Stimulated activated naive B cell treated with anti-CD40 and anti-IgM and Interleukin-4, amounts not matched to agents 10 μg/mL and 1 μg/mL and 100 μg/mL, for 72 hours (primary cell): Measurements from ENCODE around the gene HOXA5.

Source experiments
- ATAC-seq, 2 donors: fragments of 150-1000 bp; cut with Tn5 transposase; replicated peaks; 2 replicates each; pipeline ENCODE4 v1.10.0; 2021; ENCODE audit warnings: moderate library complexity in 1 of 2
- DNase-seq: peaks from one replicate; pipeline ENCODE4 v3.0.0; 2021
- H3K27ac Mint-ChIP-seq: one replicate; pipeline ENCODE4 v1.8.0; 2022; ENCODE audit warnings: mild to moderate bottlenecking, mixed read lengths
- H3K27me3 Mint-ChIP-seq, 2 donors: one replicate each; pipeline ENCODE4 v1.8.0; 2022; ENCODE audit warnings: mixed read lengths in 2 of 2
- H3K36me3 Mint-ChIP-seq, 2 donors: one replicate each; pipeline ENCODE4 v1.8.0; 2022; ENCODE audit warnings: mixed read lengths in 2 of 2, mild to moderate bottlenecking in 1 of 2
- H3K4me1 Mint-ChIP-seq, 2 donors: one replicate each; pipeline ENCODE4 v1.8.0; 2022; ENCODE audit warnings: mixed read lengths in 2 of 2, mild to moderate bottlenecking in 1 of 2
- H3K4me3 Mint-ChIP-seq, 2 donors: one replicate each; pipeline ENCODE4 v1.8.0; 2022; ENCODE audit warnings: mild to moderate bottlenecking in 2 of 2, mixed read lengths in 2 of 2, moderate library complexity in 1 of 2
- H3K9me3 Mint-ChIP-seq, 2 donors: one replicate each; pipeline ENCODE4 v1.8.0; 2022; ENCODE audit warnings: mixed read lengths in 2 of 2, mild to moderate bottlenecking in 1 of 2

The HOXA5 gene

DNA sequence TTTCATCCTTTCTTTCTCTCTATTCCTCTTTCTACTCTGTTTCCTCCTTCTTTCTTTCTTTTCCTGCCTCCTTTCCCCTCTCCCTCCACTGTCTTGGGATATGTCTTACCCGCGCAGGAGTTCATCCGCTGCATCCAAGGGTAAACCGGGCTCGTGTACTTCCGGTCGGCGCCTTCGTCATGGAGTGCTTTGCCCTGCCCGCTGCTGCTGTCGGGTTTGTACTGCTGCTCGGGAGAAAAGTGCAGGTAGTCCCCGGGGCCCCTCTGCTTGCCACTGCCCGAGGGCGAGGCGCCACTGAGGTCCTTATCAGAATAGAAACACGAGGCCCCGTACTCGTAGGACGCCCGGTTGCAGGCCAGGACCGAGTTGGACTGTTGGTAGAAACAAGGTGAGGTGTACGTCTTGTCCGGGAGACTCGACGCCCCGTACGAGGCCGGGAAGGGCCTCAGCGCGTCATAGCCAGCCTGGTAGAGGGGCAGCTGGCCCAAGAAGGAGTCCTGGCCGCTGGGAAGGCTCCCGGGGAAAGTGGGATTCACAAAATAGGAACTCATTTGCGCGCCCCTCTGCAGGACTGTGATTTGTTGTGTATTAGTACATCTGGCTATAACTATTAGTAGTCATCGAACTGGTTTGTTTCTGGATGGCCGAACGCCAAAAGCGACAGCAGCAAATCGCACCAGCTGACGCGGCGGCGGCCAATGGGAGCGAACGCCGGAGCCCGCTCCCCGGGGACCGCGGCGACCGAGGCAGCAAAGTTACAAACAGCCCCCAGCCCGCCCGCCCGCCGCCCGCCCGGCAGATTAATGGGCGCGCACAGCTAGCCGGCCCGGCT lies 3.9 kb upstream of the HOXA5 start, which contains the start of gene HOXA6:
TSS of gene HOXA6 (minus strand) at position 576 of the 832 bp plus-strand sequence. CDS start at position 551, 25 bp downstream.
- ATAC-seq = no peak
- Mint-ChIP-seq H3K4me1 (peaks cover 40 to 49% of the 10 kb centered on the region in 2 donors), H3K36me3 (no peaks in the 10 kb centered on the region), H3K27ac (peak within 1 kb of the TSS; percentile 88), H3K9me3 (peaks cover 0 to 4% of the 10 kb centered on the region in 2 donors), H3K27me3 (peaks cover 61 to 88% of the 10 kb centered on the region in 2 donors), H3K4me3 (peak within 1 kb of the TSS; percentile 77 to 83)
- DNase-seq = no peak

DNA sequence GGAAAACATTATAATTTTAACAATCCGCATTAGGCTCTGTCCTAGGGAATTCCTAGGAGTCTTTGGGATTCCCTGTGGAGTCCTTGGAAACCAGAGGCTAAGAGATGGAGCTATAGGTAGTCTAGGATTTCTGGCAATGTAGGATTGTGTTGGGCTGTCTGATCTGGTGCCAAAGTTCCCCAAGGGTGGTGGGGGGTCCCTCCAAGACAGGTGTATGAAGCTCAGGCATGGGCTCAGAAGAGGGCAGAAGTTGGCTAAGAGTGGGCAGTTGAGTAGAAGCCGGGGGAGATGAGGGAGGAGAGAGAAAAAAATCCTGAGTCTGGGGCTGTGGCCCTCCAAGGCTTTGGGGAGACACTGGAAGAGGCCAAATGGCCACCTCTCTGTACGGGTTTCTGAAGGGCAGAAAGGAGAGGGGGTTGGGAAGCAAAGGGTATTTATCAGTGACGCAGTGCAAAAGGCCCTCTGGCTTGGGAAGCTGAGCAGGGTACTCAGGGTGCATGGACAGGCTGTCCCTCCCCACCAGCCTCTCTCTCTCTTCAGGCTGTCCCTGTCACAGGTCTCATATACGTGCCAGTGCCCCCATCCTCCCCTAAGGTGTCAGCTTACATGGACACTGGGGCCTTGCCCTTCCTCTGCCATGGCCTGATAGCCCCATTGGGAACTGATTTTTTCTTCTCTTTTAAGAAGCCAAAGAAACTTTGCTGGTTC lies 3.2 kb upstream of the HOXA5 start:
- Mint-ChIP-seq H3K36me3 (no peaks in the 10 kb centered on the region), H3K4me1 (peaks cover 33 to 43% of the 10 kb centered on the region in 2 donors), H3K9me3 (peaks cover 0 to 2% of the 10 kb centered on the region in 2 donors), H3K27me3 (peaks cover 60 to 88% of the 10 kb centered on the region in 2 donors), H3K27ac (peak overlapping the region; percentile 63), H3K4me3 (peak overlapping the region; percentile 27 to 37)
- ATAC-seq = no peak
- no peak for DNase-seq

DNA sequence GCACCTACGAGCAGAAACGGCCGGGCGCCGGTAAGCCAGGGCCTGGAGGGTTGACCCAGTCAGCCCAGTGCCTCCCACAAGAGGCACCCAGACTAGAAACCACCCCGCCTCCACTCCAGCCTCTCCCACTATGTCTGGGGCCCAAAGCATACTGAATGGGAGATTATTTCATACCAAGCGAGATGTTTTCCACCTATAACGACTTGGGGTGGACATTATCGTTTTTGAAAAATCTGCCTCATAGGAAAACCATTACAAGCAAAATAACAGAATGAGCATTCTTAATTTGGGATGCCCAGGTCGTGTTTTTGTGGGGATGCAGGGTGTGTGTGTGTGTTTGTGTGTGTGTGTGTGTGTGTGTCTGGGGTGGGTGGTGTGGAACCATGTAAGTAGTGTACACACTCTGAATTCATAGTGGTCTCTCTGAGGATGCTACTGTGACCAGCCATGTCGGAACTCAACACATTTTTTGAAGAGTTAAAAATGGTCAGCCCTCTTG lies 2.5 kb upstream of the HOXA5 start:
- no peak for ATAC-seq
- Mint-ChIP-seq H3K27ac (no peak overlapping the region), H3K27me3 (peaks cover 59 to 87% of the 10 kb centered on the region in 2 donors), H3K4me3 (no peak overlapping the region), H3K4me1 (peaks cover 27 to 36% of the 10 kb centered on the region in 2 donors), H3K36me3 (no peaks in the 10 kb centered on the region), H3K9me3 (peaks cover 0 to 1% of the 10 kb centered on the region in 2 donors)
- no peak for DNase-seq

DNA sequence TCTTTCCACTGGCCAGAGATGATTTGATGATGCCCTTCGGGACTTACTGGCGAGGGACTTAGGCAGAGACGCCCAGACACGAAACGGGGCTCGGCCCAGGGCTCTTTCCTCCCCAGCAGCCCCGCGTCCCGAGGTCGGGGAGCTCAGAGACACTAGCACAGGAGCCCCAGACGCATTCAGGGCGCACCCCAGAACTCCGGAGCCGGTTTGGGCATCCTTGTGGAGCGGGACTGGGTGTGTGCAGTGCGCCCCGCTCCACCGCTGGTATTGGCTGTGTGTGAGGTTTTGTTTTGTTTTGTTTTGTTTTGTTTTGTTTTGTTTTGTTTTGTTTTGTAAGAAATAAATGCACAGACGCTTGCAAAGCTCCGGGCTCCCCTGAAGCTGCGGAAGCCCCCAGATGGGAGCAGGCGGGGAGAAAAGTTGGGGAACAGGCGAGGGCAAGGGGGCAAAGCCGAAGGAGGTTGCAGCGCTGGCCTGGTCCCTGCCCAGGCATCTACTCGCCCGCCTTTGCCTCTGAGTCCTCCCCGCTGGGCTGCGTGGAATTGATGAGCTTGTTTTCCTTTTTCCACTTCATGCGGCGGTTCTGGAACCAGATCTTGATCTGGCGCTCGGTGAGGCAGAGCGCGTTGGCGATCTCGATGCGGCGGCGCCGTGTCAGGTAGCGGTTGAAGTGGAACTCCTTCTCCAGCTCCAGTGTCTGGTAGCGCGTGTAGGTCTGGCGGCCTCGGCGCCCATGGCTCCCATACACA lies 1.9 kb upstream of the HOXA5 start:
- H3K4me3 Mint-ChIP-seq = peak overlapping the region in 1 of 2 donors; percentile 30
- no peaks in the 10 kb centered on the region for H3K36me3 Mint-ChIP-seq
- DNase-seq (no peak), ATAC-seq (no peak)
- H3K9me3 Mint-ChIP-seq = peaks cover 0 to 1% of the 10 kb centered on the region in 2 donors
- H3K27me3 Mint-ChIP-seq = peaks cover 54 to 81% of the 10 kb centered on the region in 2 donors
- peaks cover 25 to 30% of the 10 kb centered on the region in 2 donors for H3K4me1 Mint-ChIP-seq
- peak overlapping the region; percentile 83 for H3K27ac Mint-ChIP-seq

DNA sequence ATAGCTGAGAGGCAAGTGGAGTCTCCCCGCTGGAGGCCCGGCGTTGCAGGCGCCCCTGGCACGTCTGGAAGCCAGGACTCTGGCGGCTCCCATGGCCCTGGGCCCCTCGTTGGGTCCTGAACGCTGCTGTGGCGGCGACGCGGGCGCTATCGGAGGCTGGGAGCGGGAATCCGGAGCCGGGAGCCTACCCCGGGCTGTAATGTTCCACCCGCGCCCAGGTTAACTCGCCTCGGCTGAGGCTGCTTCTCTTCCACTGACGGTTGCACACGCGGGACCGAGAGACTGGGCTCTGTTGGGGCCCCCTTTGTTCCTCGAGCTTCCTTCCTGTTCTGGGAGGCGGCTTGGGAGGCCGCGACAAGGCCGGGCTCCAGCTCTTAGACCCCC lies 1.3 kb upstream of the HOXA5 start:
- peak overlapping the region; percentile 83 for H3K27ac Mint-ChIP-seq

DNA sequence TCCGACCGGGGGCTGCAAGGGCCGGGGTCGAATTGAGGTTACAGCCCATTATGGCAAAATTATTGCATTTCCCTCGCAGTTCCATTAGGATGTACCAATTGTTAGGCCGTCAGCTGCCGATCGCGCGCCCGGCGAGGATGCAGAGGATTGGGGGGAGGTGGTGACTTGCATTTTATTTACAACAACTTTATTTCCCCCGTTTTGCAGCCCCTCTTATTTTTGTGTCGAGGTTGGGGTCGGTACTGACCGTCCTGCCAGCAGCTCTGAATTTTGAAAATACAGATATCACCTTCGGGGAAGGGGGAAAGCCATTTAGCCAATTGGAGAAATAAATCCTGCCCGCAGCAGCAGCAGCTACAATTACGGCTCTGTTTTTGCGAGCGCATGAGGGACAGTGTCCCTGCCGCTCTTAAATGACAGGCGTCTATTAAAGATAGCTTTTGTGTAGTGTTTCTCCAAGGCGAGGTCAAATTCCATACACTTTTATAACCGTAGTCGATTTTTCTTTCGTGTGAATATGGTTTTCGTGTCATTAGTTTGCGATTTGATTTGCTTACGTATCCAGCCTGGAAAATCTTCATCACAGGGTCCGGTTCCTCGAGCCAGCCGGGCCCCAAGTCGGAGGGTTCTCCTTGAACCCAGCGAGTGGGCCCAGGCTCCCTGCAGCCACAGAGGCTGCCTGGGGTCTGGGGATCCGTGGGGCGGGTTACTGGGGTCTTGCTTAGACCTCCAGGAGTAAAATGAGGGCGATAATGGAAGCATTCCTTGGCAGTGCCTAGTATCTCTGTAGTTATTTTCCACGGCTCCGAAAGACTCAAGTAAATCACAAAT lies 684 bp upstream of the HOXA5 start:
- Mint-ChIP-seq H3K36me3 (no peaks in the 10 kb centered on the region), H3K4me3 (no peak overlapping the region), H3K9me3 (peaks cover 0 to 1% of the 10 kb centered on the region in 2 donors), H3K4me1 (peaks cover 22 to 27% of the 10 kb centered on the region in 2 donors), H3K27me3 (peaks cover 52 to 71% of the 10 kb centered on the region in 2 donors), H3K27ac (no peak overlapping the region)
- ATAC-seq (no peak), DNase-seq (no peak)

More for the DNA sequence above, 1.3 kb upstream of the HOXA5 start:
- Mint-ChIP-seq H3K4me3 (peak overlapping the region in 1 of 2 donors; percentile 30), H3K36me3 (no peaks in the 10 kb centered on the region), H3K9me3 (peaks cover 0 to 1% of the 10 kb centered on the region in 2 donors), H3K27me3 (peaks cover 52 to 76% of the 10 kb centered on the region in 2 donors), H3K4me1 (peaks cover 22 to 27% of the 10 kb centered on the region in 2 donors)
- ATAC-seq (no peak), DNase-seq (no peak)

DNA sequence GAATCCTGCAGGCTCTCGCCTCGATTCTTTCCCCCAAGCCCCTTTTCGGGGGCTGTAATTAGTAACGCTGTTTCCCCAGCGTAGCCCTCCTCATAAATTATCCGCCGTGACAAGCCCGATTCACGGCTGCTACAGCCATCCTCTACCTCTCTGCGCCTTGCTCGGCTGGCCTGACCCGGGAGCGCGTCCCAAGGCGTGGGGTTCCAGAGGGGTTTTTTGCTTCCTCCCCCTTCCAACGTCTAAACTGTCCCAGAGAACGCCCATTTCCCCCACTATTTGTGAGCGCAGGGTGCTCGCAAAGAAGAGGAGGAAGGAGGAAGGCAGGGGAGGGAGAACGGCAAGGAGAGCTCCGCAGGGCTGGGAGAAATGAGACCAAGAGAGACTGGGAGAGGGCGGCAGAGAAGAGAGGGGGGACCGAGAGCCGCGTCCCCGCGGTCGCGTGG lies 880 bp downstream of the HOXA5 start:
- no peak for DNase-seq
- Mint-ChIP-seq H3K4me1 (peaks cover 15 to 17% of the 10 kb centered on the region in 2 donors), H3K4me3 (peak overlapping the region; percentile 61 to 80), H3K36me3 (no peaks in the 10 kb centered on the region), H3K27me3 (peaks cover 52 to 68% of the 10 kb centered on the region in 2 donors), H3K27ac (peak overlapping the region; percentile 80), H3K9me3 (peaks cover 0 to 1% of the 10 kb centered on the region in 2 donors)
- ATAC-seq = peak in 1 of 2 donors; percentile 12

DNA sequence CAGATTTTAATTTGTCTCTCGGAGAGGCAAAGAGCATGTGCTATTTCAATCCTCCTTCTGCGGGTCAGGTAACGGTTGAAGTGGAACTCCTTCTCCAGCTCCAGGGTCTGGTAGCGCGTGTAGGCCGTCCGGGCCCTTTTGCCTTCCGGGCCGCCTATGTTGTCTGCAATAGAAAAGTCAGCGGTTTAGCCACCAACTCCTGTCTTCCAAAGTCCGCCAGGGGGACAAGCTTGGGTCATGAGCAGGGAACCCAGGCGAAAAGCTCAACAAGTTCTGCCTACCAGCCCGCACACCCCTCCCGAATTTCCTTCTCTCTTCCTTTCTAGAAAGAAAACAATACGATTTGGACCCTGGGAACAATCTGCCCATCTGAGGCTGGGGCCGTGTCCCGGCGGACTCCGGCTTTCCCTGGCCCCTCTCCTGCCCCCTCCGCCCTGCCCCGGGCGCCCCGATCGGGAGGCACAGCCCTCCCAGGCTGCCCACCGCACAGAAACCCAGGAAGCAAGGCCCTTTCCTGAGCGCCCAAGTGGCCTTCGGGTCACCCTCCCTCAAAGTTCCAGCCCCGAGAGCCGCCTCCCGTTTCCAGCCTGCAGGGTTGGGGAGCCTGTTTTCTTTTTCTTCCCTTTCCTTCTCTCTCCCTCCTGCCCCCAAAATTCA lies 1.4 kb downstream of the HOXA5 start:
- peaks cover 11 to 12% of the 10 kb centered on the region in 2 donors for H3K4me1 Mint-ChIP-seq
- DNase-seq (no peak), ATAC-seq (no peak)
- H3K36me3 Mint-ChIP-seq = no peaks in the 10 kb centered on the region
- peaks cover 51 to 64% of the 10 kb centered on the region in 2 donors for H3K27me3 Mint-ChIP-seq
- no peak overlapping the region for H3K27ac Mint-ChIP-seq
- H3K4me3 Mint-ChIP-seq = peak overlapping the region in 1 of 2 donors; percentile 80
- H3K9me3 Mint-ChIP-seq = no peaks in the 10 kb centered on the region

DNA sequence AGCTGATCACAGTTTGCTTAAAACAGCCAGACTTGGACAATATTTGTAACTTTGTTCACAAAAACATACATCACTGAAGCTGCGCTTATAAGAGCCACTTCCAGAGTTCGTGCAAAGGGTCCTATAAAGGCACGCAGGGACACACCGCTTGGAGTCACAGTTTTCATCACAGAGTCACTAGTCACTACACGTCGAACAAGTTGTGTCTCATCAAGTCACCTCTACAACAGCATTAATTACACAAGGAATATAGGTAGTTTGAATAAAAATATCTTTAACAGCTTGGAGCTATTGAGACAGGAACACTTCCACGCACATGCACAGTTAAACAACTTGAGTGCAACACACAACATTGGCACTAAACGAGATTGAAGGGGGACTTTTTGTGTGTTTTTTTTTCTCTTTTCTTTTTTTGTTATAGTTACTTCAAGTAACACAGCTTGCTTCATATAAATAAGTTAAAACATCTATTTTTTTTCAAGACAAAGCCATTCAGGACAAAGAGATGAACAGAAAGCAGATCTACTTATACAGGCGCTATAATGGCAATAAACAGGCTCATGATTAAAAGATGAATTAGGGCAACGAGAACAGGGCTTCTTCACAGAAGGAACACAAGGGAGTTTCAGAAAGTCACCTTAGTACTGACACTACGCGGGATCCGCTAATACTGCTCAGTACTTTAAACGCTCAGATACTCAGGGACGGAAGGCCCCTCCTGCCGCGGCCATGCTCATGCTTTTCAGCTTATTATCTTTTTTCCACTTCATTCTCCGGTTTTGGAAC lies 2.2 kb downstream of the HOXA5 start:
- peaks cover 45 to 58% of the 10 kb centered on the region in 2 donors for H3K27me3 Mint-ChIP-seq
- H3K9me3 Mint-ChIP-seq = no peaks in the 10 kb centered on the region
- ATAC-seq (no peak), DNase-seq (no peak)
- H3K36me3 Mint-ChIP-seq = no peaks in the 10 kb centered on the region
- H3K27ac Mint-ChIP-seq = no peak overlapping the region
- no peak overlapping the region for H3K4me3 Mint-ChIP-seq
- H3K4me1 Mint-ChIP-seq = peaks cover 8 to 9% of the 10 kb centered on the region in 2 donors

DNA sequence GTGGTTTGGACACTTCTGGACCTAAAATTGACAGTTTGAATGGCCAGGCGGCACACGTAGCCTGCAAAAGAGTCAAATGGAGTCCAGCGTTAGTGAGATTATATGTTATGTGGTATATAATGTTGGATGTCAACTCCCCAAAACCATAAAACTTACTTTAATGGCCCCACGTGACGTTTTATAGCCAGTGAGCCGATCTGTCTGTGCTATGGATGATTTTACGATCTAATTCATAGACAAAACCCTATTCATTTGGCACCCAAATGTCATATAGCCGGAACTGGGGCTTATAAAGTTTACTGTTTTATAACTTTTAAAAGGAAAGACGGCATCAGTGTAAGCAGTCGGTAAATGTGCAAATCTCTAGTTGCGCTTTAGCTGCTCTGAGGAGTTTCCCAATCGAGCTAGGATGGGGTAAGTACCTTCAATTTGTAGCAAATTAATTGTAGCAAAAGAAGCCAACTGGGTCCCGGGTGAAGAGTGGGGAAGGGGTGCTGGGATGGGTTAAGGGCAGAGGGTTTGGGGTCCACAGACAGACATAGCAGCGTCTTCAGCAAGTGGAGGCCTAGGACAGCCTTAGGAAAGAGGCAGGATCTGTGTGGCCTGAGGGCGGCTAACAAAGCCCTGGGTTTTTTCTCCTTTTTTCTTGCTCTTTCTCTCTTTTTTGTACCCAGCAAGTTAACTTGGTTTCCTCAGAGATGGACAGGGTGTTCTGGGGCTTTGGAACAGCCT lies 3.2 kb downstream of the HOXA5 start:
- Mint-ChIP-seq H3K36me3 (no peaks in the 10 kb centered on the region), H3K9me3 (no peaks in the 10 kb centered on the region), H3K27me3 (peaks cover 41 to 52% of the 10 kb centered on the region in 2 donors), H3K27ac (no peak overlapping the region), H3K4me1 (peaks cover 8 to 9% of the 10 kb centered on the region in 2 donors), H3K4me3 (no peak overlapping the region)
- DNase-seq = no peak
- no peak for ATAC-seq

DNA sequence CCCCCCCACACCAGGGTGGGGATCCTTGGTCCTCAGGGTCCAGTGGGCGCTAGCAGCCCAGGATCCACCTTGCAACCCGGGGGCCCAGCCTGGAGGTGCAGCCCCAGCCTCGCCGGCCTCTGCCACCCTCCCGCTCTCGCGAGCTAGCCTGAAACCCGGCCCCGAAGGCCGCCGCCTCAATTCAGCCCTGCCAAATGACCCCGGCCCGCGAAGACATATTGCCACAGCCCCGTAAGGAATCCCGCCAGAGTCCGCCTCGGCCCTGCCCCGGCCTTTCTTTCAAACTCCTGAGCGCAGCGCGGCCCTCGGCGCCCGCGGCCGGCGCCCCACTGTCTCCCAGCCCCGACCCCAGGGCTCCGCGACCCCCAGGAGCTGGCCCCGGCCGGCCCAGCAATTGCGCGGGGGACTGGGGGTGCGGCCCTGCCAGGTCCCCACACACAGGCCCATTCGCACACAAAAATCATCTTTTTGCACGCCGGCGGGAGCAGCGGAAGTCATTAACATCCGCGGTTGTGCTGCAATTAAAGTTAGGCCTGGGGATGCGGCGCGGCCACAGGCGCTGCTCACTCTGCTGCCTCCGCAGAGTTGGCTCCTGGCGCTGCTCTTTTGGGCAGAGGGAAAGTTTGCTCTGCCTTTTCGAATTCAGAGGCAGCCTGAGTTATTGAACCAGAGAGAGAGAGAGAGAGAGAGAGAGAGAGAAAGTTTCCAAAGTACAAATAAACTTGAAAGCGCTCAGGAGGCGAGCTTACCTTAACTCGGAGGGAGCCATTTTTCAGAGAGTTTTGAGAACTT lies 4.0 kb downstream of the HOXA5 start:
- Mint-ChIP-seq H3K27ac (no peak overlapping the region), H3K27me3 (peaks cover 45 to 52% of the 10 kb centered on the region in 2 donors), H3K4me1 (peaks cover 6 to 8% of the 10 kb centered on the region in 2 donors), H3K9me3 (no peaks in the 10 kb centered on the region), H3K4me3 (no peak overlapping the region), H3K36me3 (no peaks in the 10 kb centered on the region)
- DNase-seq (no peak), ATAC-seq (no peak)
